ENCODE data around the gene USH1G.

The USH1G gene

GRCh38 chr17:74868908-74869255, 54.2 kb downstream of the USH1G start:
- no peak for TF ChIP-seq CTCF (IDR thresholded peaks at IDR 0.05; ENCODE audit: control extremely low read depth, extremely low read depth, low read depth, missing control alignments)
- POLR2A ChIA-PET, result no interaction called here
- DNase-seq (ENCODE audit: extremely low spot score), result no peak
- CTCF ChIA-PET, result interaction anchor here (1.2 to 12.9 kb wide), 5 partner anchors 10 to 125 kb away, joined by 3 to 248 read pairs (median 4); no protein-coding TSS in a partner anchor

GRCh38 chr17:74868251-74868907, 54.7 kb downstream of the USH1G start:
- CTCF ChIA-PET, result interaction anchor here (1.2 to 12.9 kb wide), 5 partner anchors 10 to 124 kb away, joined by 3 to 248 read pairs (median 4); no protein-coding TSS in a partner anchor
- no peak for TF ChIP-seq CTCF (IDR thresholded peaks at IDR 0.05; ENCODE audit: control extremely low read depth, extremely low read depth, low read depth, missing control alignments)
- DNase-seq (ENCODE audit: extremely low spot score), result no peak
- POLR2A ChIA-PET, result no interaction called here

- TF ChIP-seq CTCF (IDR thresholded peaks at IDR 0.05; ENCODE audit: control extremely low read depth, extremely low read depth, low read depth, missing control alignments), result no peak
- ChIA-PET CTCF (interaction anchor here (0.8 to 12.9 kb wide), 19 partner anchors 11 to 209 kb away, joined by 3 to 248 read pairs (median 7); partner anchors contain the start of genes FDXR and RAB37), POLR2A (no interaction called here)
- DNase-seq (ENCODE audit: extremely low spot score), result no peak
Observed at GRCh38 chr17:74866198-74866835, 56.7 kb downstream of the USH1G start.
